ENCODE measurements around the gene AVPR2.

DNA sequence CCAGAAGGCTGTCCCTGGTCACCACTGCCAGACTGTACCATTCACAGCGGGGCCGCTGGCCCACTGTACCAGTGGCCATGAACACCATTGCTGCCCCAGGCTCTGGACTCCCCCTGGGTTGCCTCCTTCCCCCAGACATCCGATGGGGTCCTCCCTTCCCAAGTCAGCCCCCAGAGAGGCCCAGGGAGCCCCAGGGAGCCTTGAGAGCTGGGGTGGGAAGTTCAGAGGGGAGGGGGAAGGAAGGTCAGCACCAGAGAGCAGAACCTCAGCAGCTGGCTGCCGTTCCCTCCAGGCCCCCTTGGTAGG lies 22.0 kb downstream of the AVPR2 start:
- no peak for TF ChIP-seq CXXC5 (CRISPR knock-in tag; IDR thresholded peaks at IDR 0.05)
- no peak for TF ChIP-seq PTBP1 (IDR thresholded peaks at IDR 0.05; ENCODE audit: low read depth, low read length)
- TF ChIP-seq SRSF7 (optimal IDR thresholded peaks at IDR 0.05; ENCODE audit: low read depth, low read length): no peak
- TF ChIP-seq JUN (IDR thresholded peaks at IDR 0.05; ENCODE audit: borderline replicate concordance, low read depth, low read length): no peak
- no peak for TF ChIP-seq JUN (CRISPR knock-in tag; IDR thresholded peaks at IDR 0.05; ENCODE audit: borderline replicate concordance)
- no peak for TF ChIP-seq REST (IDR thresholded peaks at IDR 0.05; ENCODE audit: borderline replicate concordance)
- TF ChIP-seq REST (CRISPR knock-in tag; IDR thresholded peaks at IDR 0.05; ENCODE audit: low read depth): no peak
- TF ChIP-seq, protein P1, sequence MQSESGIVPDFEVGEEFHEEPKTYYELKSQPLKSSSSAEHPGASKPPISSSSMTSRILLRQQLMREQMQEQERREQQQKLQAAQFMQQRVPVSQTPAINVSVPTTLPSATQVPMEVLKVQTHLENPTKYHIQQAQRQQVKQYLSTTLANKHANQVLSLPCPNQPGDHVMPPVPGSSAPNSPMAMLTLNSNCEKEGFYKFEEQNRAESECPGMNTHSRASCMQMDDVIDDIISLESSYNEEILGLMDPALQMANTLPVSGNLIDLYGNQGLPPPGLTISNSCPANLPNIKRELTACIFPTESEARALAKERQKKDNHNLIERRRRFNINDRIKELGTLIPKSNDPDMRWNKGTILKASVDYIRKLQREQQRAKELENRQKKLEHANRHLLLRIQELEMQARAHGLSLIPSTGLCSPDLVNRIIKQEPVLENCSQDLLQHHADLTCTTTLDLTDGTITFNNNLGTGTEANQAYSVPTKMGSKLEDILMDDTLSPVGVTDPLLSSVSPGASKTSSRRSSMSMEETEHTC (IDR thresholded peaks at IDR 0.05): no peak
- no peak for TF ChIP-seq JUNB (CRISPR knock-in tag; conservative IDR thresholded peaks at IDR 0.05)

All from K562 (cell line).